IPS-11a (cell line): ENCODE measurements around the gene PHACTR3.

Source experiments
- H3K4me3 ChIP-seq: one replicate; pipeline ENCODE4 v1.5.1; 2013; ENCODE audit warnings: low read depth, low read length, control low read depth

Gene PHACTR3

DNA sequence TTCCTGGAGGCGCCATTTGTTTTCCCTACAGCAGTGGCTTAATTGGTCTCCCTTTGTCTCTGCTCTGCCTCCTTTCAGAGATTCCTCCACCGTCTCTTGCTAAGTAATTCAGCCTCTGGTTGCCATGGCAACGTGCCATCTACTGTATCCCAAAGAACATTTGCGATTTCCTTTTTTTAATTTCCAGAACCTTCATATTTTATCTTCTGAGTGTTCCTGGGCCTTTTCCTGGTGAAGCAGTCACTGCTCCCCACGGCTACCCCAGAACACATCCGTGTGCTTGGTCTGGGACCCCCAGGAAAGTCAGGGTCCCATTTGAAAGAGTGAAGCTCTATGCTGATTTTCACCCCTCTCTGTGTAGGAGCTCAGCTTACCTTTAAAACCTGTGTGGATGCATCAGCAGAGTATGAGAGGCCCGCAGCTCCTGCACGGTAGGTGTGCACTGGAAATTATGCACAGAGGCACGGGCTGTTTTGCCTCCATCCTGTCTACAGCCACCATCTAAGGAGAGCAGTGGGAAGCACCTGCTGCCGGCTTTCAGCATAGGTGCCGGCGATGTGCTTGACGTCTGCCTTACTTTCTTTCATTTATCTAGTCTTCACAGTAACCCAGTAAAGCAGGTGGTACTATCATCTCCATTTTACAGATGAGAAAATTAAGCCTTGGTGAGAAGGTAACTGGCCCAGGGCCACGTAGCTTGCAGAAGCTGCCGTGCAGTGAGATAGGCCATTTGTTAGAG, 206.3 kb downstream of the PHACTR3 start:
- no peak overlapping the region for H3K4me3 ChIP-seq

DNA sequence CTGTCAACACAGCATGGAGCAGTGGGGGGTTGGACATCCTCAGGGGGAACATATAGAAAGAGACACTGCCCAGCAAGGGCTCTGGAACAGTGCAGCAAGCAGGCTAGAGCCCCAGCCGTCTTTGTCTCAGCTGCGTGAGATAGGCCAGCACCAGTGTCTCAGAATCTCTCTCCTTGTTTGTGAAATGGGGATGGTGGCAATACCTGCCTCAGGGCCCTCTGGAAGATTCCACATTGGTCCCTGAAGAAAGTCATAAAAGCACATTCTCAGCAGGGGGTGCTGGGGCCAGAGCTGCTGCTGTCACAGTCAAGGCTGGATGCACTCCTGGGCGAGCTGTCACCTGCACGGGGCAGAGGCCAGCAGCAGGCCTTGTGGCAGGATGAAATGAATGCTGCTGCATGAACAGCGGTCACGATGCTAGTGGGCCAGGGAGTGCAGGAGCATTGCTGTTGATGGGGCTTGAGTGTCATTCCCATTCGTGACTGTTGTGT, 207.4 kb downstream of the PHACTR3 start:
- no peak overlapping the region for H3K4me3 ChIP-seq

DNA sequence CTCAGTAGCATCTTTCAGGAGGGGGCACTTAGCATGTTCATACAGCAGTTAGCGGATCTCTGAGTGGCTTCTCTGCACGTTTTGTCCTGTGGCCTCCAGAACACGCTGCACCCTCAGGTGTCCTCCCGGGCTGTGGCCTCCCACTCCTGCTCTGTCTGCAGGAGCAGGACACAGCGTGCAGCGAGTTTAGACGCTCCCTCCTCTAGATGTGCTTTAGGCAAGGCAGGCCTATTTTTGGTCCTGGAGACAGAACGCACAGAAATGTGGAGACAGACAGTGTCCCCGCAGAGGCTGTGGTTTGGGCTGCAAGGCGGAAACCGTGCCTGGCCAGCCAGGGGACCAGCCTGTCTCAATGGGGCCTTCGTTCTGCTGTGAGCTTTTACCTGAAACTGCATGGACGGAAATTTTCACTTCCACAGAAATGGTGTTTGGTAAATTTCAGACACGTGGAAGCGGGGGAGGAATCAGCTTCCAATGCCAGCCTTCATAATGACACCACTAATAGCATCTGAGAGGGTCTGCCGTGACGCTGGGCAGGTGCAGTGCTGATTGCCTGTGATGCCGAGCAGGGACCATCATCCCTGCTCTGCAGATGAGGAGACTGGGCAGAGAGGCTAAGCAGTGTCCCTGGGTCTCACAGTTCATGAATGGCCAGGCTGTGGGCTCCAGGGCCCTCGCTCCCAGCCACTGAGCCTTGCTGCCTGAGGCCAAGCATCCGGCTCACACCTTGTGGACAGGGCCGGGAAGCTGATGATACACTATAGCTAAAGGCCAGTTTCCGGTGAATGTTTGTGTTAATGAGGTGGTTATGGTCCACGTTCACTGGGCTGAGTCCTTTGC, 208.2 kb downstream of the PHACTR3 start:
- no peak overlapping the region for H3K4me3 ChIP-seq

DNA sequence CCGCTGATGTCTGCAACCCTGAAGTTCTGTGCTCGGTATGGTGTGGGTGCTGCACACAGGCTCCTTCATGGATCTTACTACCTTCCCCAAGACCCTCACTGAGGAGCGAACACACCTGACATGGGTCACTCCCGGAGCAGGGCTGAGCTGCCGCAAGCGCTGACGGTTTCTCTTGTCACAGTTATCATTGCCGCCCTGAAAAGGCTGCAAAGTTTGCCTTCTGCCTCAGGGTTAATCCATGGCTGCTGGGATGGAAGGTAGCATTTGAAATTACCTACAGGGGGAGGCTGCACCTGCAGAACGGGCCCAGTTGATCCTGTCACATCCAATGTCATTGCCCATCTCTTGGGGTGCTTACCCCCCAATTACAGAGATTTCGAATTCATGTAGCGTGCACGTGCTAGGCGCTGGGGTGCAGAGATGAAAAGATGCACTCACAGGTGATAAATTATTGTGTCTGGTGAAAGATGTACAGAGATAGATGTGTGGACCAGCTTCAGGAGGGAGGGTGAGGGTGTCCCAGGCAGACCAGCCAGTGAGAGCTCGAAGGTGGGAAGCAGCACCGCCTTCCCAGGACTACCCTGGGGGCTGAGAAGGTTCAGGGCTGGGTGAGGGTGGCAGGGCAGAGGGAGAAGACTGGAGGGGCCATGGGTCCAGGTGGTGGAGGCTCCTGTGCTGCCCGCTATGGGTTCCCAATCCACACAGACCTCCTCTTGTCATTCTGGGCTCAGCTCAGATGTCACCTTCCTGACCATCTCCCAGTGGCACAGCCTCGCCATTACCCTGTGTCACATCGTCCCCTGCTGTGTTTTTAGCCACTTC, 209.0 kb downstream of the PHACTR3 start:
- H3K4me3 ChIP-seq, result no peak overlapping the region

DNA sequence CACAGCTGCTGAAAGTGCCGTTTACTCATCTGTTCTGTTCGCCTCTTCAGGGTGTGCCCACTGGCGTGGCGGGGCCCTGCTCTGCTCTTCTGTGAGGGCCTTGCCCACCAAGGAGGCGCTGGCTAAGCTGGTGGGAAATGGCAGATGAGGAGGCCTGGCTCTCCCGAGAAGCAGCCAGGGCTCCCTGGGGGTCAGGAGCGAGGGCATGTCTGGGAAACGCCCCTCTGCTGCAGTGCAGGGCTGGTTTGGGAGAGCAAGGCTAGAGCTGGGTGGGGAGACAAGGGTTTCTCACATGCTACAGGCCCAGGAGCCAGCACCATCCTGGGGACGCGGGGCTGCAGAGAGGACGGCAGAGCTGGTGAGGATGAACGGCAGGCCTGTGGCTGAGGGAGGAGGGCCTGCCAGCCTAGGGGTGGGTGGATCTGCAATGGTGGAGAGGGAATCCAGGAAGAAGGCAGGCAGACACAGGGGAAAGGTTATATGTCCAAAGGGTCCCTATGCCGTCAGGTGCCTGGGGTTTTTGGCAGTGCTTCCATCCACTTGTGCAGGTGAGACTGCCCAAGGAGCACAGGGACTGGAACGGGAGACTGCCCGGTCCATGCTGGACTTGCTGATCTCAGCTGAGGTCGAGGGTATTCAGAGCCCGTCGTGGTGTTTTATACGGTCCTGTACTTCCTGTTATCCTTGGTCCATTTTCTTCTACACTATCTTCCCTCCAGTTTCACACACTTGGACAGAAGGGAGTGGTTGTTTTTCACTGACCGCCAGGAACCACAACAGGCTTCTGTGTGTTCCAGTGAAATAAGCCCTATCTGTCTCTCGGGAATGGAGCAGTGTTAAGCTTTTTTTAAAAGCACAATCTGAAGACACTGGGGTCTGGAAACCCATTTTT, 209.9 kb downstream of the PHACTR3 start:
- H3K4me3 ChIP-seq, result no peak overlapping the region

DNA sequence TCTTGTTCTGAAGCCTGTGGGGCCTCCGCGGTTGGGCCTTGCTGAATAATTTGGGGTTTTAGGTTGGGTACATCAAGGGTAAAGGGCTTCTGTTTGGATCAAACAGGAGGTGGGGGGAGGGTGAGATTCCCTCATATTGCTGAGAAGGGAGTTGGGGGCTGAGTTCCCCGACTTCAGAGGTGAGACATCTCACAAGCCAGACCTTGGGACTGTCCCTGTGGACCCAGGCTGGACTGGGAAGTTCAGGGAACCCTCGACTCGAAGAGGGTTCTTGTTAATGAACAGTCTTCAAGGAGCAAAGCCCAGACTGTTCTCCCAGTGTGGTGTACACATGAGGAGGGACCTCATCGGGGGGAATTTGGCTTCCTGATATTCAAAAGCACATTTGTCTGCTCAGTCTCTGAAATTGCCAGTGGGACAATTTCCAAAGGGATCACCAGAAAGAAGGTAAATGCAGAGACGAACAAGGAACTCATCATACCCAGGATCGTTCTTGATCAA, 210.6 kb downstream of the PHACTR3 start:
- H3K4me3 ChIP-seq, result no peak overlapping the region

DNA sequence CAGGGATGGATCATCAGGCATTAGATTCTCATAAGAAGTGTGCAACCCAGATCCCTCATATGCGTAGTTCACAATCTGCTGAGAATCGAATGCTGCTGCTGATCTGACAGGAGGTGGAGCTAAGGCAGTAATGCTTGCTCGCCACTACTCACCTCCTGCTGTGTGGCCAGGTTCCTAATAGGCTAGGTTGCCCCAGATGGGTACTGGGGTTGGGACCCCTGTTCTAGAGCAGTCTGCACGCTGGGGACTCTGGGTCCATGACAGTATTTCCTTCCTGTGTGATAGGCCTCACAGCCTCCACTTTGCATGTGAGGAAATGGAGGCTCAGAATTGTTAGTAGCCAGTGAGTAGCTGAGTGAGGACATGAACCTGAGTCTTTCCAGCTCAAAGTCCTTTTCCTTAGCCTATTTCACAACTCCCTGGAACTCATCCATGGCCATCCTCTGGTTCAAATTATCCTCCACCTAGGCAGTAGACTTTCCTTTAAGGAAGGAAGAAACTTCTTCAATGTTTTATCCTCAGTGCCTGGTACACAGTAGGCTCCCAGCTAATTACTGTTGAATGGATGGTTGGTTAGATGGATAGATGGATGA, 211.9 kb downstream of the PHACTR3 start:
- H3K4me3 ChIP-seq, result no peak overlapping the region

DNA sequence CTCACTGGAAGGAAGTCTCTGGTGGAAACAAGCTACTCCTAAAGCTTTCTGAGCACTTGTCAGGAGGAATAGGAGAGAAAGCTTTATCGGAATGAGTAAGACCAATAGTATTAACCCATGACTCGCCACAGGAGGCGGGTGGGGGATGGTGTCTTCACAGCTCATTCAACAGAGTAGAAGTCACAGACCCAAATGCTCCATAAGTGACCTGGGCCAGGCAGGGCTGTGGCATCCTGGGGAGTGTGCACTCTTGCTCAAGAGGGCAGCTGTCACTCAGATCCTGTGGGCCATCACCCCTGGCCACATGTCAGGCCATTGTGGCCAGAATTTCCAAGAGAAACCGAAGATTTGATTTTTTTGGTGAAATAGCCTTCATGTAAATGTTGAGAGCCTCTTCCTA, 213.1 kb downstream of the PHACTR3 start:
- no peak overlapping the region for H3K4me3 ChIP-seq

DNA sequence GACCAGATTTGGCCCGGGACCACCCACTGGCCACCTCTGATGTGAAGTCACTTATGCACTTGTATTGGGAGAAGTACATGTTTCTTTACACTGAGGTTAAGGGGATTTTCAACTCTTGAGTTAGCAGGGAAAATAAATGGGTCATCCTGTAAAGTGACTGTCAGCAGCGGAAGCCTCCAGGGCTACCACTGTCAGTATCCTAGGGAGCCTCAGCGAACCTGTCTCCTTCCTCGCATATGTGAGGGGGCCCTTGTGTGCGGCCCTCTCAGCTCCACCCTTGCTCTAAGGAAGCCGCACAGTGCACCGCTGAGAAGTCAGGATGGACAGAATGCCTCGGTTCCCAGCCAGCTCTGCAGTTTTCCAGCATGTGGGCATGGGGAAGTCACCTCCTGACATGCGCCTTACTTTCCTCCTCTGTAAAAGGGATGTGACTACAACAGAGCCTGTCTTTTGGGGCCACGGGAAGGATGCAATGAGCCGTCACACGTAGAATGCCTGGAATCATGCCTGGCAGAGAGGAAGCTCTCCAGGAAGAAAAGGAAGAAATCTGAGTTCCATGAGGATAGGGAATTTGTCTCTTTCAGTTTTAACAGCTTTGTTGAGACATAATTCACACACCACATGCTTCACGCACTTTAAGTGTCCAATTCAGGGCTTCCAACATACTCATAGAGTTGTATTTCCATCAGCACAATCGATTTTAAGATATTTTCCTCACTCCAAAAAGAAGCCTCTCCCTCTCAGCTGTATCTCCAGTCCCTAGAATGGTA, 213.7 kb downstream of the PHACTR3 start:
- no peak overlapping the region for H3K4me3 ChIP-seq

DNA sequence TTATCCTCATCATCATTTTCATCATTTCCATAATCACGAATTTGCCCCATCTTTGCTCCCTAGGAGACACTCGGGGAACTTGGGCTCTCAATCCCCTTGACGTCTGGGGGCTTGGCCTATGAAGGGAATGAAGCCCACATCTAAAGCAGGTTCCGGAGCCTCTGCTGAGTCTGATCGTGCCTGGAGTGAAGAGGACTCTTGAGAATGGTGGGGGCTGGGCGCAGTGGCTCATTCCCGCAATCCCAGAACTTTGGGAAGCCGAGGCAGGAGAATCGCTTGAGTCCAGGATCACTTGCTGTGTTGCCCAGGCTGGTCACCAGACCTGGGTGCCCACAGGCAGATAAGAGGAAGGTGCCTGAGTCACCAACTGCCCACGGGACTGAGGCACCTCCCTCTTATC, 214.6 kb downstream of the PHACTR3 start:
- H3K4me3 ChIP-seq, result no peak overlapping the region

DNA sequence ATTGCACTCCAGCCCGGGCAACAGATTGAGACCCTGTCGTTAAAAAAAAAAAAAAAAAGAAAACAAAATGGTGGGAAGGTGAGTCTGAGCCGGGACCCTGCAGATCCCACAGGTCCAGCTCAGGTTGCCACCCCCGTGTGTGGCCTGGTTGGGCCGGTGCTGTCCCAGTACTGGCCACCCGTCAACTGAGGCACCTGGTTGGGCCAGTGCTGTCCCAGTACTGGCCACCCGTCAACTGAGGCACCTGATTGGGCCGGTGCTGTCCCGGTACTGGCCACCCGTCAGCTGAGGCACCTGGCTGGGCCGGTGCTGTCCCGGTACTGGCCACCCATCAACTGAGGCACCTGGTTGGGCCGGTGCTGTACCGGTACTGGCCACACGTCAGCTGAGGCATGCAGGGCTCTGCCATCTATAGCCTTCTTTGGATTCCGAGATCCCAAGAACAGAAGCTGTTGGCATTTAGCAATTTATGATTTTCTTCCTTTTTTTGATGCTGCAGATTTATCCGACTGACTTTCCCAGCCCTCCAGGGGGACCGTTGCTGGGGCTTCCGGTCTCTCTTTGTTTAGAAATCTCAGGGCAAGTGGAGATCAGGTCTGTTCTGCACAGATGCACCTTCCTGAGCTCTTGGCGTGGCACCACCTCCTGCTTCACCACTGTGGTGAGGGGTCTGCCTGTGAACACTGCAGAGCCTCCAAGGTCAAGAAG, 215.3 kb downstream of the PHACTR3 start:
- H3K4me3 ChIP-seq, result no peak overlapping the region

DNA sequence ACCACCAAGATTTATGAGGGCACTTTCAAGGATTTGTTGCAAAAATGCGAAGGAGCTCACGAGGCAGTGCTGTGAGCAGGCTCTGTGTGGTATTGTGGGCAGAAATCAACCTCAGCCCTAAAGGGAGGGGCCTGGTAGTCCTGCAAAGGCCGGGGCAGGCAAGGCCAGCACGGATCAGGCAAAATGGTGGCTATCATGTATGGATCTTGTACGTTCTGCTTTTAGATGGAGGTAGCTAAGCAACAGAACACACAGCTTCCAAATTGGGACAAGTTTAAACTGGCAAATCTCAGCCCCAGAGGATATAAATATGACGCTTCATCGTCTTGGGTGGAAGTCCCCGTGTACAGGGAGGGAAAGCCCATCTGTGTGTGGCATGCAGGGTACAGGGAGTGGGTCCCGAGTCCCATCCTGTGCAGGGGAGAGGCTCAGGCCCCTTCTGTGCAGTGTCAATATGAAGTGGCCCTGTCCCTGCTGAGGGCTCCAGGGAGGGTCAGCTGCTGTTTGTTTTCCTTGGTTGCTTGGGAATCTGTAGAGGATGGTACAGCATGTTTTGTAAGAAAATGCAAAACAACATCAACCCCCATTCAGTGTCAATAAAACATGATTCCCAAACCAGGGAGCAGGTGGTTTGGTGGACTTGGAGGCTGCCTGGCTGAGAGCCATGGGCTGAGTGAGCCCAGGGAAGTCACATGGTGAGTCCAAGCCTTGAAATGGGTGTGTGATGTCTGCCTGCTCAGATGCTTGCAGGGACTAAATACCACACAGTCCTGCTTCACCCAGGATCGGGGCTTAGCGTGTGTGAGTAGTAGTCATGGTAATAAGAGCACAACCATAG, 216.1 kb downstream of the PHACTR3 start:
- no peak overlapping the region for H3K4me3 ChIP-seq

DNA sequence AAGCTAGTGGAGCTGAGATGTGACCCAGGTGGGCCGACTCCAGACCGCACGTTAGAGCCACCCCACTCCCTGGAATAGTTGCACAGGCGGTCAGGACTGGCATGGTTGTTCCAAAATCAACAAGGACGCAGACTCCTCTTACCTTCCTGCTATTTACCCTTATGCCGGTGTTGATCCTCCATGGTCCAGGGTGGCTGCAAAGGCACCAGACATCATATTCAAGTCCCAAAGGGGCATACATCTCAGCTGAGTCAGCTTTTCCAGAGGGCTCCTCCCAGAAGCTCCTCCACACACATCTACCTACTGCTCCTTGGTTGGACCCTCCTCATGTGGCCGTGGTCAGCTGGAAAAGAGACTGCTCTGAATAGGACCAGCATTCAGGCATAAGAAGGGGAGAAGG, 216.9 kb downstream of the PHACTR3 start:
- H3K4me3 ChIP-seq, result no peak overlapping the region

DNA sequence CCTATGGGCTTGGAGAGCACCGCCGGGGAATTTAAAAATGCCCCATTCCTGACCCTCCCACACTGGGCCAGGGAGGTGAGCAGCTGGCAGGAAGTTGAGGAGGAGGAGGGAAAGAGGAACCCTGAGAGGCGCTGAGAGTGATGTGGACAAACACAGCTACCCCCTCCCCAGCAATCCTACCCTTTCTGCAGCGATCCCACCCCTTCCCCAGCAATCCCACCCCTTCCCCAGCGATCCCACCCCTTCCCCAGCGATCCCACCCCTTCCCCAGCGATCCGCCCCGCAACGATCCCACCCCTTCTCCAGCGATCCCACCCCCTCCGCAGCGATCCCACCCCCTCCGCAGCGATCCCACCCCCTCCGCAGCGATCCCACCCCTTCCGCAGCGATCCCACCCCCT, 217.4 kb downstream of the PHACTR3 start:
- H3K4me3 ChIP-seq, result no peak overlapping the region

DNA sequence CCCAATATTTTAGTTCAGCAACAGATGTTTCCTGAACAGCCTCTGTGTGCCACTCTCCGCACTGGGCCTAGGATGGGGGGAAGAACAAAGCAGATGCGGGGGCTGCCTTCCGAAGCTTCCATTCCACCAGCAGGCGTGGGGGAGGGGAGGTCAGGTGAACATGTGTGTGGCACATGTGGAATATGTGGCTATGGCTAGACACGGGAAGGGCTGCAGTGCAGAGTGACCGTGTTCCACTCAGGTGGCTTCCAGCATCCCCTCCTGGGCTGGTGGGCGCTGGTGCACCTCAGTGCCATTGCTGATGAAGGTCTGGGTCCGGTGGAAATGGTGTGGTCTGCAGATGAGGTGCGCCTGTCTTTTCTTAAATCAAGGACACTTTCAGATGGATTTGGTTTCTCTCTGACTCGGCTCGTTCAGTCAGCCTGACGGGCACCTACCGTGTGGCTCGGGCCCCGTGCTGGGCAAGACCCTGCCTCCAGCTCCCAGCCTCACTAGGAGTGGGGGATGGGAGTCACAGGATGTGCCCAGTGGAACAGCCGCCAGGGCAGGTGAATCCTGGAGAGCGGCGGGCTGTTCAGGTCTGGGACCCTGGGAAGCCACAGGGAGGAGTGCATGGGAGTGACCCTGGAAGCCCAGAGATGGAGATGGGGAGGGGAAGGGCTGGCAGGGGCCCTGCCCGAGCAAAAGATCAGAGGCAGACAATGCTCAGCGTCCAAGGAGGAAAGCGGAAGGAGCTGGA, 218.1 kb downstream of the PHACTR3 start:
- no peak overlapping the region for H3K4me3 ChIP-seq

DNA sequence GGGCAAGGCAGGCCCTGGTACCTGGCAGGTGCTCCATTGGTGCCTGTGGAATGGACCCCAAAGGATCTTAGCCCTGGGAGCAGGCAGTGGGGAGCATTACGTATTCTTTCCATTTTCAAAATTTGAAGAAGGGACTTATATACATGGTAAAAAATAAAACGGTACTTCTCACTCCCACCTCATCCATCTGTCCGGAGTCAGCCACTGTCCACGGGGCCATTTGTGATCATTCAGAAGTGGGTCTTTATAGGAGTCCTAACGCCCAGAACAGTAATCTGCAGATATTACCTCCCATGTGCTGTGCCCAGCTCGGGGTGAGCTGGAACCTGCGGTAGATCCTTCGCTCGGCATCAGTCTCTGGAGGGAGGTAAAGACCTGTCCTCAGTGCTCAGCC, 218.7 kb downstream of the PHACTR3 start:
- H3K4me3 ChIP-seq, result no peak overlapping the region
